Dendritic cell treated with granulocyte-macrophage colony-stimulating factor and Interleukin-4, amounts not matched to agents 40 ng/mL and 50 ng/mL, for 4 days (primary cell): Measurements from ENCODE around the gene EXOC6B.

Experiments
- H3K27ac Mint-ChIP-seq: one replicate; pipeline ENCODE4 v1.8.0; 2022; ENCODE audit warnings: mild to moderate bottlenecking, mixed read lengths
- H3K27me3 Mint-ChIP-seq: one replicate; pipeline ENCODE4 v1.8.0; 2022; ENCODE audit warnings: mild to moderate bottlenecking, mixed read lengths
- H3K36me3 Mint-ChIP-seq: one replicate; pipeline ENCODE4 v1.8.0; 2022; ENCODE audit warnings: low read depth, mixed read lengths
- H3K4me1 Mint-ChIP-seq: one replicate; pipeline ENCODE4 v1.8.0; 2022; ENCODE audit warnings: low read depth, mixed read lengths
- H3K4me3 Mint-ChIP-seq: one replicate; pipeline ENCODE4 v1.8.0; 2022; ENCODE audit warnings: mild to moderate bottlenecking, moderate library complexity, mixed read lengths
- H3K9me3 Mint-ChIP-seq: one replicate; pipeline ENCODE4 v1.8.0; 2022; ENCODE audit warnings: mixed read lengths
- intact Hi-C: fragments of 100-400 bp; cut with micrococcal nuclease; formaldehyde crosslinking; loops from one replicate; pipeline ENCODE4 v1.15.0; 2022

The EXOC6B gene

GRCh38 chr2:72148837-72149555 is 676.8 kb downstream of the EXOC6B start:
- intact Hi-C loops: loop anchor here (5.0 kb wide), 1 partner anchor 602 kb away; no protein-coding TSS in a partner anchor
- Mint-ChIP-seq H3K4me3 (peak overlapping the region; percentile 66), H3K27me3 (peaks cover 84% of the 10 kb centered on the region), H3K36me3 (no peaks in the 10 kb centered on the region), H3K4me1 (peaks cover 44% of the 10 kb centered on the region), H3K9me3 (no peaks in the 10 kb centered on the region), H3K27ac (no peak overlapping the region)

- Mint-ChIP-seq H3K4me1 (peaks cover 51% of the 10 kb centered on the region), H3K4me3 (peak overlapping the region; percentile 66), H3K27me3 (peaks cover 90% of the 10 kb centered on the region), H3K27ac (no peak overlapping the region), H3K9me3 (no peaks in the 10 kb centered on the region), H3K36me3 (no peaks in the 10 kb centered on the region)
- intact Hi-C loops: loop anchor here (5.0 kb wide), 1 partner anchor 601 kb away; no protein-coding TSS in a partner anchor
Observed at GRCh38 chr2:72148003-72148836, 677.6 kb downstream of the EXOC6B start.

- Mint-ChIP-seq H3K9me3 (no peaks in the 10 kb centered on the region), H3K4me3 (peak within 1 kb of the TSS; percentile 66), H3K27me3 (peaks cover 93% of the 10 kb centered on the region), H3K4me1 (peaks cover 51% of the 10 kb centered on the region), H3K27ac (no peak within 1 kb of the TSS), H3K36me3 (no peaks in the 10 kb centered on the region)
- intact Hi-C loops: loop anchor here (5.0 kb wide), 1 partner anchor 600 kb away; no protein-coding TSS in a partner anchor
Observed at GRCh38 chr2:72147303-72147971, 678.4 kb downstream of the EXOC6B start, which contains the start of gene CYP26B1. Gene CYP26B1 (minus strand): TSS chr2:72147862. CDS start chr2:72147834, 28 bp downstream.

- intact Hi-C loops: loop anchor here (5.0 kb wide), 1 partner anchor 599 kb away; no protein-coding TSS in a partner anchor
- H3K4me1 Mint-ChIP-seq: peaks cover 51% of the 10 kb centered on the region
- no peaks in the 10 kb centered on the region for H3K9me3 Mint-ChIP-seq
- peaks cover 95% of the 10 kb centered on the region for H3K27me3 Mint-ChIP-seq
- H3K4me3 Mint-ChIP-seq: no peak overlapping the region
- no peaks in the 10 kb centered on the region for H3K36me3 Mint-ChIP-seq
- H3K27ac Mint-ChIP-seq: no peak overlapping the region
Observed at GRCh38 chr2:72146347-72147302, 679.2 kb downstream of the EXOC6B start.

- Mint-ChIP-seq H3K27me3 (peaks cover 94% of the 10 kb centered on the region), H3K9me3 (no peaks in the 10 kb centered on the region), H3K27ac (no peak overlapping the region), H3K4me3 (peak overlapping the region; percentile 24), H3K4me1 (peaks cover 51% of the 10 kb centered on the region), H3K36me3 (no peaks in the 10 kb centered on the region)
- intact Hi-C loops: loop anchor here (5.0 kb wide), 1 partner anchor 598 kb away; no protein-coding TSS in a partner anchor
Observed at GRCh38 chr2:72145658-72146329, 680.0 kb downstream of the EXOC6B start.

- Mint-ChIP-seq H3K4me1 (peaks cover 49% of the 10 kb centered on the region), H3K9me3 (no peaks in the 10 kb centered on the region), H3K36me3 (no peaks in the 10 kb centered on the region), H3K27ac (no peak overlapping the region), H3K4me3 (peak overlapping the region; percentile 63), H3K27me3 (peaks cover 89% of the 10 kb centered on the region)
- intact Hi-C loops: loop anchor here (5.0 kb wide), 1 partner anchor 598 kb away; no protein-coding TSS in a partner anchor
Observed at GRCh38 chr2:72145289-72145657, 680.6 kb downstream of the EXOC6B start.

- H3K9me3 Mint-ChIP-seq: no peaks in the 10 kb centered on the region
- H3K27ac Mint-ChIP-seq: no peak overlapping the region
- peaks cover 84% of the 10 kb centered on the region for H3K27me3 Mint-ChIP-seq
- intact Hi-C loops: loop anchor here (5.0 kb wide), 1 partner anchor 597 kb away; no protein-coding TSS in a partner anchor
- no peaks in the 10 kb centered on the region for H3K36me3 Mint-ChIP-seq
- H3K4me1 Mint-ChIP-seq: peaks cover 44% of the 10 kb centered on the region
- peak overlapping the region; percentile 63 for H3K4me3 Mint-ChIP-seq
Observed at GRCh38 chr2:72144632-72145288, 681.1 kb downstream of the EXOC6B start.

- Mint-ChIP-seq H3K36me3 (no peaks in the 10 kb centered on the region), H3K9me3 (no peaks in the 10 kb centered on the region), H3K27me3 (peaks cover 79% of the 10 kb centered on the region), H3K4me3 (no peak overlapping the region), H3K4me1 (peaks cover 39% of the 10 kb centered on the region), H3K27ac (no peak overlapping the region)
- intact Hi-C loops: no loop called here
Observed at GRCh38 chr2:72144274-72144631, 681.6 kb downstream of the EXOC6B start.

GRCh38 chr2:72143441-72144273 is 682.2 kb downstream of the EXOC6B start:
- Mint-ChIP-seq H3K27ac (no peak overlapping the region), H3K36me3 (no peaks in the 10 kb centered on the region), H3K9me3 (no peaks in the 10 kb centered on the region), H3K27me3 (peaks cover 74% of the 10 kb centered on the region), H3K4me3 (no peak overlapping the region), H3K4me1 (peaks cover 33% of the 10 kb centered on the region)
- intact Hi-C loops: no loop called here

GRCh38 chr2:72142570-72143440 is 683.0 kb downstream of the EXOC6B start:
- no peak overlapping the region for H3K4me3 Mint-ChIP-seq
- no peak overlapping the region for H3K27ac Mint-ChIP-seq
- intact Hi-C loops: no loop called here
- no peaks in the 10 kb centered on the region for H3K36me3 Mint-ChIP-seq
- peaks cover 68% of the 10 kb centered on the region for H3K27me3 Mint-ChIP-seq
- H3K9me3 Mint-ChIP-seq: no peaks in the 10 kb centered on the region
- peaks cover 30% of the 10 kb centered on the region for H3K4me1 Mint-ChIP-seq
